Glutamatergic neuron (in vitro differentiated cells): Measurements from ENCODE around the gene SLC25A26. TPM values are rescaled to one million over a fixed set of nuclear protein-coding genes. Genes with fewer than 3 reads are reported as not detected.

Experiments used
- DNase-seq: peaks from one replicate; pipeline ENCODE4 v3.0.0; 2022
- H3K27ac Mint-ChIP-seq: one replicate; pipeline ENCODE4 v1.8.0; 2020; ENCODE audit warnings: mild to moderate bottlenecking, mixed read lengths, inconsistent platforms; ENCODE audit not compliant: unreplicated experiment
- H3K27me3 Mint-ChIP-seq: one replicate; pipeline ENCODE4 v1.8.0; 2020; ENCODE audit warnings: mild to moderate bottlenecking, moderate library complexity, mixed read lengths, inconsistent platforms; ENCODE audit not compliant: unreplicated experiment
- H3K36me3 Mint-ChIP-seq: one replicate; pipeline ENCODE4 v1.8.0; 2020; ENCODE audit warnings: mild to moderate bottlenecking, mixed read lengths, inconsistent platforms; ENCODE audit not compliant: unreplicated experiment
- H3K4me1 Mint-ChIP-seq: one replicate; pipeline ENCODE4 v1.8.0; 2020; ENCODE audit warnings: mild to moderate bottlenecking, low read depth, mixed read lengths, inconsistent platforms; ENCODE audit not compliant: unreplicated experiment
- H3K4me3 Mint-ChIP-seq: one replicate; pipeline ENCODE4 v1.8.0; 2020; ENCODE audit warnings: mild to moderate bottlenecking, mixed read lengths, inconsistent platforms; ENCODE audit not compliant: unreplicated experiment
- H3K9me3 Mint-ChIP-seq: one replicate; pipeline ENCODE4 v1.8.0; 2020; ENCODE audit warnings: mild to moderate bottlenecking, moderate library complexity, mixed read lengths, inconsistent platforms; ENCODE audit not compliant: unreplicated experiment
- total RNA-seq: library from RNA; stranded (reverse); fragmentation: NEBNext Ultra II Directional; extraction: Animal tissue kit (Norgen Biotek cat#: 25700); gene quantifications from one replicate; pipeline ENCODE4 v1.2.1, GENCODE V29; 2021; ENCODE audit not compliant: unreplicated experiment
- TF ChIP-seq, protein P1 (sequence below): fragments of 200-600 bp; sonication (generic); IDR thresholded peaks from one replicate; pipeline ENCODE4 v1.5.0; 2021; ENCODE audit not compliant: partially characterized antibody, unreplicated experiment

The SLC25A26 gene
- total RNA-seq, 1 donor from 2014 or later: 12.7 TPM

GRCh38 chr3:66266551-66266950 is 45.8 kb downstream of the SLC25A26 start:
- peaks cover 3% of the 10 kb centered on the region for H3K4me1 Mint-ChIP-seq
- no peak overlapping the region for H3K4me3 Mint-ChIP-seq
- TF ChIP-seq, protein P1, sequence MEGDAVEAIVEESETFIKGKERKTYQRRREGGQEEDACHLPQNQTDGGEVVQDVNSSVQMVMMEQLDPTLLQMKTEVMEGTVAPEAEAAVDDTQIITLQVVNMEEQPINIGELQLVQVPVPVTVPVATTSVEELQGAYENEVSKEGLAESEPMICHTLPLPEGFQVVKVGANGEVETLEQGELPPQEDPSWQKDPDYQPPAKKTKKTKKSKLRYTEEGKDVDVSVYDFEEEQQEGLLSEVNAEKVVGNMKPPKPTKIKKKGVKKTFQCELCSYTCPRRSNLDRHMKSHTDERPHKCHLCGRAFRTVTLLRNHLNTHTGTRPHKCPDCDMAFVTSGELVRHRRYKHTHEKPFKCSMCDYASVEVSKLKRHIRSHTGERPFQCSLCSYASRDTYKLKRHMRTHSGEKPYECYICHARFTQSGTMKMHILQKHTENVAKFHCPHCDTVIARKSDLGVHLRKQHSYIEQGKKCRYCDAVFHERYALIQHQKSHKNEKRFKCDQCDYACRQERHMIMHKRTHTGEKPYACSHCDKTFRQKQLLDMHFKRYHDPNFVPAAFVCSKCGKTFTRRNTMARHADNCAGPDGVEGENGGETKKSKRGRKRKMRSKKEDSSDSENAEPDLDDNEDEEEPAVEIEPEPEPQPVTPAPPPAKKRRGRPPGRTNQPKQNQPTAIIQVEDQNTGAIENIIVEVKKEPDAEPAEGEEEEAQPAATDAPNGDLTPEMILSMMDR: no peak
- H3K27ac Mint-ChIP-seq: no peak overlapping the region
- no peaks in the 10 kb centered on the region for H3K9me3 Mint-ChIP-seq
- H3K36me3 Mint-ChIP-seq: no peaks in the 10 kb centered on the region
- DNase-seq: no peak
- peaks cover under 1% of the 10 kb centered on the region for H3K27me3 Mint-ChIP-seq

DNA sequence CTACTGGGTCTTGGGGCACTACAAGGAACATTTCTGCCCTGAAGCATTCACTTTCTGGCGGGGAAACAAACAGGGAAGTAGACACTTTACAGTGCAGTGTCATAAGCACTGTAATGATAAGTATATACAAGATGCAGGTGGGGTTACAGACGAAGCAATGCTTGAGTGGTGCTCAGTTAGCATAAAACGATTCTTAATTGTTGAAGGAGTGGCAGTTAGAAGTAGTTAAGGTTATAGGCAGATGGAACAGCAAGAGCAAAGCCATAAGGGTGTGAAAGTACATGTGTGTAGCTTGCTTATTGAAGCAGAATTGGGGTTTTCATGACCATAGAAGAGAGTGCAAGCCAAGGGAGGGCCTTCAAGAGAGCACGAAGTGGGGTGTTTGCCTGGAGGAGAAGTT is 46.2 kb downstream of the SLC25A26 start:
- no peaks in the 10 kb centered on the region for H3K27me3 Mint-ChIP-seq
- no peak overlapping the region for H3K4me3 Mint-ChIP-seq
- no peak overlapping the region for H3K27ac Mint-ChIP-seq
- no peaks in the 10 kb centered on the region for H3K36me3 Mint-ChIP-seq
- DNase-seq: no peak
- H3K4me1 Mint-ChIP-seq: peaks cover 3% of the 10 kb centered on the region
- no peaks in the 10 kb centered on the region for H3K9me3 Mint-ChIP-seq
- TF ChIP-seq, protein P1: no peak

DNA sequence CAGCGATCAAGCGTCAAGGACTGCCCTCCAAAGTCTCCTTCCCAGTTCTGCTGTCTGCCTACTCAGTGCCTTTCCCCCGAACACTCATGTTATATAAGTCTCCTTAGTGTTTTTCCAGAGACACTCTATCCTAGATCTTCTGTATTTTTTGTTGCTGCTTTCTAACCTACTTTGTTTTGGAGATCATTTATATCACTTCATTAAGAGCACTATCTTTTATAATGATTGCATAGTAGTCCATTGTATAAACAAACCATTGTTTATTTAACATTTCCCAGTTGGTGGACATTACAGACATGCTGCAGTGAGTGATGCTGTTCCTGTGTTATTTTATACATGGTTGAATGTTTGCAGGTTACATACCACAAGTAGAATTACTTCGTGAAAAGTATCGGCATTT is 47.1 kb downstream of the SLC25A26 start:
- Mint-ChIP-seq H3K36me3 (no peaks in the 10 kb centered on the region), H3K4me3 (no peak overlapping the region), H3K4me1 (peaks cover 3% of the 10 kb centered on the region), H3K27ac (no peak overlapping the region), H3K27me3 (no peaks in the 10 kb centered on the region), H3K9me3 (no peaks in the 10 kb centered on the region)
- TF ChIP-seq, protein P1: no peak
- DNase-seq: no peak

- H3K27me3 Mint-ChIP-seq: no peaks in the 10 kb centered on the region
- no peaks in the 10 kb centered on the region for H3K36me3 Mint-ChIP-seq
- H3K27ac Mint-ChIP-seq: no peak overlapping the region
- peaks cover 3% of the 10 kb centered on the region for H3K4me1 Mint-ChIP-seq
- DNase-seq: no peak
- no peaks in the 10 kb centered on the region for H3K9me3 Mint-ChIP-seq
- no peak overlapping the region for H3K4me3 Mint-ChIP-seq
- TF ChIP-seq, protein P1: no peak
These were observed 48.1 kb downstream of the SLC25A26 start for GRCh38 chr3:66268864-66269263.

GRCh38 chr3:66269411-66269810 is 48.6 kb downstream of the SLC25A26 start:
- Mint-ChIP-seq H3K27me3 (no peaks in the 10 kb centered on the region), H3K9me3 (no peaks in the 10 kb centered on the region), H3K4me1 (peaks cover 3% of the 10 kb centered on the region), H3K4me3 (no peak overlapping the region), H3K27ac (no peak overlapping the region), H3K36me3 (no peaks in the 10 kb centered on the region)
- DNase-seq: no peak
- TF ChIP-seq, protein P1: no peak
